Measurements from ENCODE around the gene LBX2.
A peak's percentile ranks its signal among the peaks of the same experiment; 100 is the strongest.

The LBX2 gene

DNA sequence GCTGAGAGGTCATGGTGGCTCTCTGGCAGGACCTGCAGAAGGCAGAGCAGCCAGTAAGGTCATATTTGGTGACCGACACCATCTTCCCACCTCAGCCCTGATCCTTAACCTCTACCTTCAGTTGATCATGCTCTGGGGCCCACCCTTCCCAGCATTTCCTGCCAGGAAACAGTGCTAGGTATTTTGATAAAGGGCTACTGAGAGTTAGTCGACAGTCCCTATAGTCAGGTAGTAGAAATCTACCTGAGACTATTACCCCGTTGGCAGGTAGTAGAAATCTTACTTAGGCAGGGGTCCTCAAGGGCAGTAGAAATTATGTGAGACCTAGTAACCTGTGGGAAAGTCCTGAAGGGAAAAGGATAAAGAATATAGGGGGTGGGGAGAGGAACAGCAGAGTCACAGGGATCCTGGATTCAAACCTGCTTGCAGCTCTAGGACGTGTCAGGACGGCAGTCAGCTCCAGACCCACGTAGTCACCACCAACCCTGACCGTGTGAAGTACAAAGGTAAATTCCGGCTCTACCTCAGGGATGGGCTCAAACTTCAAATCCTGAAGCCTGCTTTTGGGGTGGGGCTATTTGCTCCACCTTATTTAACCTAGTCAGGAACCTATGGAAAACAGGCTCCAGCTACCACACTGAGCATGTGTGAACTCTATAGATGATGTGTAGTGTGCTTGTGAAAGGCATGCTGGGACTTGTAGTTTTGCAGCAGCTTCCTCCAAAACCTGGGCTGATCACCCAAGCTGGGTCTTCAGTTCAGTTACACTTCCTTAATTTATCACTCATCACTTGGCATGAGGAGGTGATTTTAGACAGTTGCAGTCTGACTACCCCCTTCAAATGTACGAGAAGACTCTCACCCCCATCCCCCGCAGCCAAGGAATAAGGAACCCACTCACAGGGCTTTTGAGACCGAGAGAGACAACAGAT lies 26.6 kb upstream of the LBX2 start, which contains the start of gene DQX1:
TSS of gene DQX1 (minus strand) at position 515 of the 932 bp plus-strand sequence. CDS start at position 13, 502 bp downstream.
- DNase-seq, result no peak

- DNase-seq, result no peak
These were observed 25.7 kb upstream of the LBX2 start for GRCh38 chr2:74524955-74525716.

DNA sequence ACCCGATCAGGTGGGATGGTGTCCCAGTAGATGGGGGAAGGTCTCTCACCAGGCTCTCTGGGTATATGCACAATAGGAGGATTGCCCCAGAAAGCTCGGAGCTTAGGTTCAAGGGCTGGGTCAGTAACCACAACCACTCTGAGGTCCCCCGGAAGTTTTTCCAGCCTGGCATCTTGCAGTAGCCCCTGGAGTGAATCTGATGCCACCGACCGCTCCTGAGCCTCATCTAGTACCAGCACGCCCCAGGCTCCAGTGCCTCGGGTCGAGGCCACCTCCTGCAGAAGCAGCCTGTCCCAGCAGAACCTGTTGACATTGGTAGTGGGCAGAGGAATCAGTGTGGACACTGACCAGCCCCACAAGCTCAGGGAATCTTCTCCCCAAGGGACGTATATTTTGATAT lies 24.6 kb upstream of the LBX2 start:
- DNase-seq, result no peak

DNA sequence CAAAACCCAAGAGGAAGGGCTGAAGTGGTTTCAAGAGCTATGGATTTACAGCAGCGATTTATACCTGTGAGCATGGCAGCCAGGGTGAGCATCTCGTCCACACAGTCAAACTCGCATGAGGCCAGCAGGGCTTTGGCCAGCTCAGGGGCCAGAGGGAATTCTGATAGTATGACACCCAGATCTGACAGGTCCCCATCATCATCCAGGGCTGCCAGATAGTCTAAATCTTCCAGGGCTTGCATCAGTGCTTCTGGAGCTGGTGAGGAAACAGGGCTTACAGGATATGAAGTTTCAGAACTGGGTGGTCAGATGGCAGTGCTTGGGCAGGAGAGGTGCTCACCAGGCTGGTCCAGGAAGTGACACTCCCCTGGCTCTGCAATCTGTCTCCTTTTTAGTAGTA lies 23.1 kb upstream of the LBX2 start:
- no peak for DNase-seq

- DNase-seq, result no peak
These were observed 17.2 kb upstream of the LBX2 start for GRCh38 chr2:74516650-74517049.

DNA sequence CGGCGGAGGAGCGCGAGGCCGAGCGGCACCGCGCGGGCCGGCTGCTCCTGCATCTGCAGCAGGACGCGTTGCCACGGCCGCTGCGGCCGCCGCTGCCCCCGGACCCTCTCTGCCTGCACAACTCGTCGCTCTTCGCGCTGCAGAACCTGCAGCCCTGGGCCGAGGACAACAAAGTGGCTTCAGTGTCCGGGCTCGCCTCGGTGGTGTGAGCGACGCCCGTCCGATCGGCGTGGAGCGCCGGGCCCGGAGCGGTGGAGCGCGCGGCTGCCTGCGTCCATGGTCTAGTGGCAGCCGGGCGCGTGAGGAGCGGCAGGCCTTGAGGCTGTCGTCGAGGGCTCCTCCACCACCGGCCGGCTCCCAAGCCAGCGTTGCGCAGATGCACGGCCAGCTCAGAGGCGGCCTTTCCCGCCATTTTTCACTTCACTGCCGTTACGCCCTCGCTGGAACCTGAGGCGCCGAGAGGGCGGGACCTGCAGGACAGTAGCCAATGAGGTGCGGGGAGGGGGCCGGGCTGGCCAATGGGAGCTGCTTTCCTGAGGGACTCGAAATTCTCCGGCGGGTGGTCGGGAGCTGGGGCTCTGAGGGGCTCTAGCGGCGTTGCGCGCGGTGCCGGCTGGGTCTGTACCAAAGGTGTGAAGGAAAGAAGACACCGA lies 16.7 kb upstream of the LBX2 start:
- DNase-seq, result peak; percentile 10

DNA sequence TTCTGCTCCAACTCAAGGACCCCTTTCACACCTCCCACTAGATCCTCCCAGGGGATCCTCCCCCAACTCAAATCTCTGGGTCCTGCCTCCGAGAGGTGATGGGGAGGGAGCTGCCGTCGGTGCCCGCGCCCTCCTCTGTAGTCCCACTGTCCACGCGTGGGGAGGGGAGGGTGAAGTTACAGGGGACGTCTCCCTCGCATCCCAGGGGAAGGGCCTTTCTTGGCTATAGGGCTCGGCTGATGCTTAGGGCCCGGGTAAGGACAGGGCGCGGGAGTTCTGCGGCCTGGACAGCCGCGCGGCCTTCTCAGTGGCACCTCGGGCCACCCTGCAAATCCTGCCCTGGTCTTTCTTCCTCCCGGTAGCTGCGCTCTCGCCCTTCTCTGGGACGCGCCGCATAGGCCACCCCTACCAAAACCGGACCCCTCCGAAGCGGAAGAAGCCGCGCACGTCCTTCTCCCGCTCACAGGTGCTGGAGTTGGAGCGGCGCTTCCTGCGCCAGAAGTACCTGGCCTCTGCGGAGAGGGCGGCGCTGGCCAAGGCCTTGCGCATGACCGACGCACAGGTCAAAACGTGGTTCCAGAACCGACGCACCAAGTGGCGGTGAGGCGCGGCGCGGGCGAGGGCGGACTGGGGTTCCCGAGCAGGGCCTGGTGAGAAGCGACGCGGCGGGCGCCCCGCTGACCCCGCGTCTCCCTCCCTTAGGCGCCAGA lies 16.0 kb upstream of the LBX2 start:
- DNase-seq, result no peak

GRCh38 chr2:74514368-74515270 lies 15.2 kb upstream of the LBX2 start, which contains the start of gene TLX2:
Gene TLX2 (plus strand): TSS chr2:74514450. CDS start chr2:74514807, 357 bp downstream.
- DNase-seq, result no peak

- DNase-seq, result no peak
These were observed 14.4 kb upstream of the LBX2 start for GRCh38 chr2:74513605-74514367.

DNA sequence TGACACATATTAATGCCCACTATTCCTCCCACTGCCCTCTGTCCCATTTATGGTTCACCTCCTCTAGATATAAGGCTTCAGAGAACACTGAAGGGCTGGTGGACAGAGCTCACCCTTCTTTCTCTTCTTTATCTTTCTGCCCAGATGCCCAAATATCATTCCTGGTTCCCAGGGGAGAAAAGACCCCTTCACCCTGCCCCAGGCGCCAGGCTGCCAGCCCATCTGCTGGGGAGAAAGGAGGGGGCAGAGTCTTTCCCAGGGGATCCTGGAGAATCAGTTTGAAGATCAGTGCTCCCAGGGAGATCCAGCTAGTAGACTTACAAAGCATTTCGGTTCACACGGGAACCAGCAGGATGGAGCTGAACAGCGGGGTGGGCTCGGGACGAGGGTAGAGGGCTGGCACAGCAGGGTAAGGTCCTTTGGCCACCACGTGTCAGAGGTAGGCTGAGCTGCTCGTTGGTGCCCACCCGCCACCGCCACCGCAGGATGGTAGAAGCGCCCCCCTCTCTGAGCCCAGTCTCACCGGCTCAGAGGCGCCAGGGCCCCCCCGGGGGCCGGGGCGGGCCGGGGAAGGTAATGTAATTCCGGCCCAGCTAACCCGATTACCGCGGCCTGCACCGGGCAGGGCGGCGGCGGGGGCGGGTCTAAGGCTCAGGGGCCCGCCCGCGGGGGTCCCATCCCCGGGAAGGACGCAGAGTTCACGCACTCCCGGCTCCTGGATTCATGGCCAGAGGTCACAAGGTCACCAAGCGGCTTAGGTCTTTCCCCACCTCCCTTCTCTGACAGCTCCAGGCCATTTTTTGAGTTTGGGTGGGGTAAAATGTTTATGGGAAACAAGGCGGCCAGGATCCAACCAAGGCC lies 13.6 kb upstream of the LBX2 start:
- no peak for DNase-seq

GRCh38 chr2:74511104-74511989 lies 11.9 kb upstream of the LBX2 start:
- DNase-seq, result no peak

GRCh38 chr2:74510272-74510671 lies 10.9 kb upstream of the LBX2 start:
- DNase-seq, result no peak

DNA sequence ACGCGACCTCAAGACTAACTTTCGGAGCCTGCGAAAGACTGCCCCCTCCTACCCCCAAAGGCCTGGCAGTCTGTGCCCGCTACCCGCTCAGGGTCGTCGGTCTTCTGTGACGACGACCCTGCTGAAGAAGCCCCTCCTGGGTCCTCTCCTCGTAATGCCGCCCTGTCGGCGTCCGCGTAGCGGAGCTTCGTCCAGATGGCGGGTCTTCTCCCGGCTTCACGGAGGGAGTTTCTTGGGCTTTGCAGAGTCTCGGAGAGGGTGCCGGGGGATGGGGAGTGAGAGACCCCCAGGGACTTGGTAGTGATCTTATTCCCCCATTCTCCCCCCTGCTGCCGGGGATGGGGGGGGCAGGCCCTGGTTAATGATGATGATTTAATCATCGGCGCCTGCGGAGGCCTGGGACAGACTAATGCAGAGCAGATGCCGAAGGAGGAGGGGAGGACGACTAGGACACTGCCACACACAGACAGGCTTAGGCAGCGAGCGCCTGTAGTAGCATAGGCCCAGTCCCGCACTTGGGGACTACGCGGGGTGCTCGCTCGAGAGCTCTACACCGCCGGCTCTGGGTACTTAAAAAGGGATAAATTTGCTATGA lies 8.6 kb upstream of the LBX2 start:
- DNase-seq, result peak; percentile 35

DNA sequence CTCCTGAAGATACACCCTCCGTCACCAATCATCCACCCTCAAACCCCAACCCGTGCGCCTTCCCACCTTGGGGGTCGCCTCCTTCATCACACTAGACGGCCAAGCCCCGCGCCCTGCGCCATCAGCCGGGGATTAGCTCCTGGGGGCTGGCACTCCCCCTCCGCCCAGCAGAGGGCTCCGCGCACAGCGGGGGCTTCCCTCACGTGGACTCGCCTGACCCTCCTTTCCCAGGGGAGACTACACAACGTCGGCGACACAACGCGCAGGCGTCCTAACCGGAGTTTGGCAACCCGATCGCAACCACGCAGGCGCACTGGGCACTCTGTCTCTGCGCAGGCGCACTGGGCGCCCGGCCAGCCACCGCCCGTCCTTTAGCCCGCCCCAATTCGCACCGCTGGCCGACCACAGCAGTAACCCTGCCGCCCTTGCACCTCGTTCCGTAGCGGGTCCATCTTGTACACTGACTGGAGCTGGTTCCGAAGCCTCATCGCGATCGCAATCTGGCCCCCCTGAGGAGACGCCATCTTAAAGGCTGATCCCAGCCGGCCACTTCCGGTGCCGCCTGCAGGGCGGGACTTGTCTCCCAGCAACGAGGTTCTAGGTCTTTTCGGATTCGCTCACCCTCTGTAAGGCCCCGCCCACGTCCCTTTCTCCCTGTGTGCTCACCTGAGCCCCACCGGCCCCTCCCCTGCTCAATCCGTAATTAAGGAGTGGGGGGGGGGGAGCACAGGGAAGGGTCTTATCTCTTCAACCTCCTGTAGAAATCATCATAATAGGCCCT lies 7.9 kb upstream of the LBX2 start, which contains the start of gene PCGF1:
TSS of gene PCGF1 (minus strand) at position 551 of the 781 bp plus-strand sequence. CDS start at position 524, 27 bp downstream.
- peak; percentile 96 for DNase-seq

DNA sequence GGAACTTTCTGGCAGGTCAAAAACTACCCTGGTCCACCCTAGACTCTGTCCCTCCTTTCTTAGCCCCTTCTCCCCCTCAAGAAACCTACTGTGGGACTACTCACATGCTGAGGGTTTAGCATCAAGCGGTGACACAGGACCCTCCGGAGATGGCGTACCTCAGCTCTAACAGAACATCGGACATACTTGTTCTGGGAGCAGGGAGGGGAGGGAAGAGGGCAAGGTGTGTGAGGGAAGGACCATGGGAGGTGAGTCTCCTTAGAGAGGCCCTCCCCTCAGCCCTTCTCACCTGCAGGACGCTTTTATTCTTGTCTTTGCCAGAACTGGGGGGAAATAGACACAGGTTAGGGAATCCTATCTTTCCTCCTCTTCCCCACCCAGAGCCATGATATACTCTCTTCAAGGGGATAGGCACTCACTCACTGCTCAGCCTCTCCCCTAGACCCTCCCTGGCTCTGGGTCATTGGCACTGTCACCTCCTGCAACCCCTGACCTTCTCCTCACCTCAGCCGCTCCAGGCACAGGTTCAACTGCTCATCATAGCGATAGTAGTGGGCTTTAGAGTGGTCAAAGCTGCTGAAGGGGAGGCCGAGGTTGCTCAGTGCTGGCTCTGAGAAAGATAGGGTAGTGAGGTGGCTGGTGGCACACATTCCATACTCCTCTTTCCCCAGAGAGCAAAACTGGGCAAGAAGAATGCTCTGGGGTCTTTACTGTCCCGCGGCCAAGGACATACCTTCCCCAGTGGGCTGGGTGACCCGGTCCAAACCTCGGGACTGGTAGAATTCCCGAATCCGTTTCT lies 6.2 kb upstream of the LBX2 start:
- no peak for DNase-seq

GRCh38 chr2:74504591-74504990 lies 5.2 kb upstream of the LBX2 start:
- DNase-seq, result no peak
